Right cardiac atrium (tissue), 5 donors: ENCODE measurements around the gene WDR37. TPM values are rescaled to one million over a fixed set of nuclear protein-coding genes. Genes with fewer than 3 reads are reported as not detected.

Experiments
- ATAC-seq, 2 donors: fragments of 200-7000 bp; cut with Tn5 transposase; one replicate each; pipeline versions ENCODE4 v1.8.0 to v1.9.1; 2020; ENCODE audit warnings: moderate library complexity in 2 of 2, mild to moderate bottlenecking in 1 of 2
- DNase-seq, 3 donors: peaks; one replicate each; pipeline ENCODE4 v3.0.0-alpha.2; 2020
- H3K27ac ChIP-seq: one replicate; pipeline ENCODE4 v1.5.1; 2013; ENCODE audit warnings: mild to moderate bottlenecking, low read length, control low read depth, moderate library complexity
- H3K27me3 ChIP-seq: one replicate; pipeline ENCODE4 v1.6.1; 2013; ENCODE audit not compliant: control insufficient read depth, insufficient read depth
- H3K4me1 ChIP-seq: one replicate; pipeline ENCODE4 v1.6.1; 2013; ENCODE audit warnings: low read length; ENCODE audit not compliant: control insufficient read depth, insufficient read depth
- H3K4me3 ChIP-seq: one replicate; pipeline ENCODE4 v1.5.1; 2013; ENCODE audit warnings: low read length, control low read depth
- H3K9me3 ChIP-seq: one replicate; pipeline ENCODE4 v1.6.1; 2013; ENCODE audit warnings: low read length; ENCODE audit not compliant: control insufficient read depth
- WGBS: extraction: QIAGEN DNeasy Blood & Tissue Kit; methylation state at CpG from one replicate; pipeline ENCODE4 v1.1.7; 2013; 5-methylcytosine and 5-hydroxymethylcytosine counted together
- intact Hi-C, 4 donors: fragments of 100-400 bp; cut with DNase I; formaldehyde crosslinking; loops; one replicate each; pipeline versions ENCODE4 v1.11.0 to v1.14.0; 2022 to 2023
- polyA plus RNA-seq: library from polyadenylated mRNA; stranded (reverse); fragments of 200-250 nt; gene quantifications from one replicate; pipeline ENCODE4 v1.2.3, GENCODE V29; 2013
- total RNA-seq, 4 donors: library from RNA; stranded (reverse); fragmentation: NEBNext Ultra II Directional; extraction: Animal tissue kit (Norgen Biotek cat#: 25700); gene quantifications; one replicate each; pipeline ENCODE4 v1.2.1, GENCODE V29; 2021
- donor health status: healthy with polysubstance abuse.
- donor health status: DM: no; HTN: yes; CAD: no.
- donor health status: DM: no; HTN: no; CAD: no.
- donor health status: DM: no; HTN: yes; CAD: no; lungs with severe emphysema.
- donor health status: DM: yes; HTN: yes; CAD: no.

WDR37 gene
- total and polyA plus RNA-seq, 5 donors: 9.7 to 35.6 (median 31.9) TPM

GRCh38 chr10:1094112-1095057 is 38.2 kb downstream of the WDR37 start:
- no peak overlapping the region for H3K4me3 ChIP-seq
- no peak overlapping the region for H3K27ac ChIP-seq
- 92% methylated on average over 15 of the region's 15 CpGs for WGBS
- no peaks in the 10 kb centered on the region for H3K27me3 ChIP-seq
- no peaks in the 10 kb centered on the region for H3K9me3 ChIP-seq
- DNase-seq (no peak), ATAC-seq (no peak)
- intact Hi-C loops: no loop called here
- no peaks in the 10 kb centered on the region for H3K4me1 ChIP-seq

GRCh38 chr10:1095498-1095897 is 39.3 kb downstream of the WDR37 start:
- ATAC-seq (no peak), DNase-seq (no peak)
- 84% methylated on average over 12 of the region's 12 CpGs for WGBS
- Histone ChIP-seq H3K27ac (no peak overlapping the region), H3K27me3 (no peaks in the 10 kb centered on the region), H3K4me3 (no peak overlapping the region), H3K9me3 (no peaks in the 10 kb centered on the region), H3K4me1 (no peaks in the 10 kb centered on the region)
- intact Hi-C loops: no loop called here

GRCh38 chr10:1096287-1096889 is 40.2 kb downstream of the WDR37 start:
- H3K27me3 ChIP-seq: no peaks in the 10 kb centered on the region
- no peak overlapping the region for H3K4me3 ChIP-seq
- no peaks in the 10 kb centered on the region for H3K4me1 ChIP-seq
- H3K9me3 ChIP-seq: no peaks in the 10 kb centered on the region
- WGBS: 95% methylated on average over 27 of the region's 27 CpGs
- intact Hi-C loops: no loop called here
- no peak for ATAC-seq
- no peak overlapping the region for H3K27ac ChIP-seq
- no peak for DNase-seq

- 92% methylated on average over 6 of the region's 6 CpGs for WGBS
- Histone ChIP-seq H3K4me3 (no peak overlapping the region), H3K4me1 (no peaks in the 10 kb centered on the region), H3K27ac (no peak overlapping the region), H3K9me3 (no peaks in the 10 kb centered on the region), H3K27me3 (no peaks in the 10 kb centered on the region)
- DNase-seq: no peak
- ATAC-seq: no peak
- intact Hi-C loops: no loop called here
These were observed 41.3 kb downstream of the WDR37 start for GRCh38 chr10:1097436-1097835.

- Histone ChIP-seq H3K27me3 (no peaks in the 10 kb centered on the region), H3K9me3 (no peaks in the 10 kb centered on the region), H3K27ac (no peak overlapping the region), H3K4me3 (no peak overlapping the region), H3K4me1 (no peaks in the 10 kb centered on the region)
- 59% methylated on average over 3 of the region's 3 CpGs for WGBS
- intact Hi-C loops: no loop called here
- DNase-seq (no peak), ATAC-seq (peak in 1 of 2 donors; percentile 15)
These were observed 44.0 kb downstream of the WDR37 start for GRCh38 chr10:1100143-1100542.

- Histone ChIP-seq H3K9me3 (no peaks in the 10 kb centered on the region), H3K4me1 (no peaks in the 10 kb centered on the region), H3K27ac (no peak overlapping the region), H3K4me3 (no peak overlapping the region), H3K27me3 (no peaks in the 10 kb centered on the region)
- 69% methylated on average over 23 of the region's 23 CpGs for WGBS
- no peak for ATAC-seq
- DNase-seq: no peak
- intact Hi-C loops: no loop called here
These were observed 44.6 kb downstream of the WDR37 start for GRCh38 chr10:1100691-1101368.

- intact Hi-C loops: no loop called here
- Histone ChIP-seq H3K27me3 (no peaks in the 10 kb centered on the region), H3K4me1 (no peaks in the 10 kb centered on the region), H3K4me3 (no peak overlapping the region), H3K27ac (no peak overlapping the region), H3K9me3 (no peaks in the 10 kb centered on the region)
- DNase-seq (no peak), ATAC-seq (no peak)
- WGBS: 96% methylated on average over 37 of the region's 37 CpGs
These were observed 45.8 kb downstream of the WDR37 start for GRCh38 chr10:1101946-1102345.

- 93% methylated on average over 7 of the region's 7 CpGs for WGBS
- intact Hi-C loops: no loop called here
- Histone ChIP-seq H3K27ac (no peak overlapping the region), H3K9me3 (no peaks in the 10 kb centered on the region), H3K27me3 (no peaks in the 10 kb centered on the region), H3K4me1 (no peaks in the 10 kb centered on the region), H3K4me3 (no peak overlapping the region)
- no peak for DNase-seq
- no peak for ATAC-seq
These were observed 46.2 kb downstream of the WDR37 start for GRCh38 chr10:1102416-1102815.

GRCh38 chr10:1102831-1103230 is 46.6 kb downstream of the WDR37 start:
- Histone ChIP-seq H3K27ac (no peak overlapping the region), H3K9me3 (no peaks in the 10 kb centered on the region), H3K4me1 (no peaks in the 10 kb centered on the region), H3K27me3 (no peaks in the 10 kb centered on the region), H3K4me3 (no peak overlapping the region)
- no peak for ATAC-seq
- 97% methylated on average over 2 of the region's 2 CpGs for WGBS
- DNase-seq: no peak
- intact Hi-C loops: no loop called here

- H3K27ac ChIP-seq: no peak overlapping the region
- no peaks in the 10 kb centered on the region for H3K9me3 ChIP-seq
- ATAC-seq (no peak), DNase-seq (no peak)
- 95% methylated on average over 18 of the region's 18 CpGs for WGBS
- intact Hi-C loops: no loop called here
- no peaks in the 10 kb centered on the region for H3K27me3 ChIP-seq
- no peak overlapping the region for H3K4me3 ChIP-seq
- H3K4me1 ChIP-seq: no peaks in the 10 kb centered on the region
These were observed 47.4 kb downstream of the WDR37 start for GRCh38 chr10:1103551-1103950.

GRCh38 chr10:1104971-1105370 is 48.8 kb downstream of the WDR37 start:
- ATAC-seq (no peak), DNase-seq (no peak)
- intact Hi-C loops: no loop called here
- Histone ChIP-seq H3K27me3 (no peaks in the 10 kb centered on the region), H3K4me3 (no peak overlapping the region), H3K27ac (no peak overlapping the region), H3K4me1 (no peaks in the 10 kb centered on the region), H3K9me3 (no peaks in the 10 kb centered on the region)
- WGBS: 96% methylated on average over 14 of the region's 14 CpGs
